ENCODE data around the gene ZP3. TPM values are rescaled to one million over a fixed set of nuclear protein-coding genes. Genes with fewer than 3 reads are reported as not detected.
"Not testable (repeated sequence)": the region's sequence is repeated elsewhere in the genome, so short reads cannot be mapped to it uniquely, and the experiment has no call there.

The ZP3 gene
- total RNA-seq, 1 donor from 2014 or later: 2.7 TPM

- Histone ChIP-seq H3K4me3 (no peak overlapping the region), H3K9me3 (no peaks in the 10 kb centered on the region), H3K27me3 (no peaks in the 10 kb centered on the region), H3K27ac (no peak overlapping the region), H3K4me1 (peaks cover 7% of the 10 kb centered on the region), H3K36me3 (no peaks in the 10 kb centered on the region)
- no peak for TF ChIP-seq POLR2A (IDR thresholded peaks at IDR 0.05)
- no peak for TF ChIP-seq POLR2AphosphoS5 (IDR thresholded peaks at IDR 0.05; ENCODE audit: insufficient read depth in 1 of 2, low read depth in 1 of 2)
- TF ChIP-seq CTCF (IDR thresholded peaks at IDR 0.05): no peak
- no peak for DNase-seq (ENCODE audit: extremely low spot score in 2 of 2)
- intact Hi-C loops (cut with DNase I): no loop called here
Measured at GRCh38 chr7:76428149-76428823, 3.5 kb downstream of the ZP3 start.

- H3K4me1 ChIP-seq: peaks cover 1% of the 10 kb centered on the region
- no peaks in the 10 kb centered on the region for H3K9me3 ChIP-seq
- no peaks in the 10 kb centered on the region for H3K27me3 ChIP-seq
- H3K36me3 ChIP-seq: no peaks in the 10 kb centered on the region
- TF ChIP-seq POLR2A (IDR thresholded peaks at IDR 0.05): no peak
- no peak for TF ChIP-seq POLR2AphosphoS5 (IDR thresholded peaks at IDR 0.05; ENCODE audit: insufficient read depth in 1 of 2, low read depth in 1 of 2)
- no peak for TF ChIP-seq CTCF (IDR thresholded peaks at IDR 0.05)
- H3K4me3 ChIP-seq: no peak overlapping the region
- DNase-seq (ENCODE audit: extremely low spot score in 2 of 2): no peak
- H3K27ac ChIP-seq: no peak overlapping the region
- intact Hi-C loops (cut with DNase I): no loop called here
Measured at GRCh38 chr7:76428868-76429805, 4.4 kb downstream of the ZP3 start.

- no peak overlapping the region for H3K27ac ChIP-seq
- no peak for DNase-seq (ENCODE audit: extremely low spot score in 2 of 2)
- no peaks in the 10 kb centered on the region for H3K27me3 ChIP-seq
- no peak overlapping the region for H3K4me3 ChIP-seq
- no peaks in the 10 kb centered on the region for H3K4me1 ChIP-seq
- TF ChIP-seq POLR2A (IDR thresholded peaks at IDR 0.05): no peak
- no peaks in the 10 kb centered on the region for H3K36me3 ChIP-seq
- no peaks in the 10 kb centered on the region for H3K9me3 ChIP-seq
- intact Hi-C loops (cut with DNase I): no loop called here
Measured at GRCh38 chr7:76430211-76430610, 5.5 kb downstream of the ZP3 start.

- Histone ChIP-seq H3K27me3 (no peaks in the 10 kb centered on the region), H3K4me3 (no peak overlapping the region), H3K9me3 (no peaks in the 10 kb centered on the region), H3K4me1 (no peaks in the 10 kb centered on the region), H3K36me3 (no peaks in the 10 kb centered on the region), H3K27ac (no peak overlapping the region)
- DNase-seq (ENCODE audit: extremely low spot score in 2 of 2): no peak
- intact Hi-C loops (cut with DNase I): no loop called here
- TF ChIP-seq CTCF (IDR thresholded peaks at IDR 0.05) (no peak), POLR2AphosphoS5 (IDR thresholded peaks at IDR 0.05; ENCODE audit: insufficient read depth in 1 of 2, low read depth in 1 of 2) (no peak), POLR2A (IDR thresholded peaks at IDR 0.05) (no peak)
Measured at GRCh38 chr7:76430836-76431235, 6.1 kb downstream of the ZP3 start.

- H3K4me3 ChIP-seq; H3K9me3 ChIP-seq; H3K27ac ChIP-seq; H3K4me1 ChIP-seq; H3K27me3 ChIP-seq; H3K36me3 ChIP-seq; intact Hi-C loops (cut with DNase I); DNase-seq (ENCODE audit: extremely low spot score in 2 of 2): not testable (repeated sequence)
- peak in 1 of 3 experiments; percentile 22 for TF ChIP-seq CTCF (IDR thresholded peaks at IDR 0.05)
Measured at GRCh38 chr7:76437873-76438272, 13.1 kb downstream of the ZP3 start.

- H3K36me3 ChIP-seq; H3K4me1 ChIP-seq; H3K27me3 ChIP-seq; DNase-seq (ENCODE audit: extremely low spot score in 2 of 2); H3K9me3 ChIP-seq; H3K27ac ChIP-seq; H3K4me3 ChIP-seq; intact Hi-C loops (cut with DNase I): not testable (repeated sequence)
Measured at GRCh38 chr7:76439120-76439888, 14.6 kb downstream of the ZP3 start.

GRCh38 chr7:76440404-76440803 lies 15.7 kb downstream of the ZP3 start:
- H3K9me3 ChIP-seq; H3K27ac ChIP-seq; intact Hi-C loops (cut with DNase I); H3K36me3 ChIP-seq; H3K27me3 ChIP-seq; H3K4me3 ChIP-seq; H3K4me1 ChIP-seq; DNase-seq (ENCODE audit: extremely low spot score in 2 of 2): not testable (repeated sequence)

- DNase-seq (ENCODE audit: extremely low spot score in 2 of 2); H3K4me3 ChIP-seq; H3K9me3 ChIP-seq; H3K27ac ChIP-seq; H3K36me3 ChIP-seq; intact Hi-C loops (cut with DNase I); H3K27me3 ChIP-seq; H3K4me1 ChIP-seq: not testable (repeated sequence)
Measured at GRCh38 chr7:76441792-76442191, 17.0 kb downstream of the ZP3 start.
